ENCODE data around the gene ESD. TPM values are rescaled to one million over a fixed set of nuclear protein-coding genes. Genes with fewer than 3 reads are reported as not detected.

The ESD gene
- total and polyA plus RNA-seq, 2 of the 13 experiments (the other 11 are each of a cell fraction or from before 2014, with no cell fraction given): 118 to 147 TPM

DNA sequence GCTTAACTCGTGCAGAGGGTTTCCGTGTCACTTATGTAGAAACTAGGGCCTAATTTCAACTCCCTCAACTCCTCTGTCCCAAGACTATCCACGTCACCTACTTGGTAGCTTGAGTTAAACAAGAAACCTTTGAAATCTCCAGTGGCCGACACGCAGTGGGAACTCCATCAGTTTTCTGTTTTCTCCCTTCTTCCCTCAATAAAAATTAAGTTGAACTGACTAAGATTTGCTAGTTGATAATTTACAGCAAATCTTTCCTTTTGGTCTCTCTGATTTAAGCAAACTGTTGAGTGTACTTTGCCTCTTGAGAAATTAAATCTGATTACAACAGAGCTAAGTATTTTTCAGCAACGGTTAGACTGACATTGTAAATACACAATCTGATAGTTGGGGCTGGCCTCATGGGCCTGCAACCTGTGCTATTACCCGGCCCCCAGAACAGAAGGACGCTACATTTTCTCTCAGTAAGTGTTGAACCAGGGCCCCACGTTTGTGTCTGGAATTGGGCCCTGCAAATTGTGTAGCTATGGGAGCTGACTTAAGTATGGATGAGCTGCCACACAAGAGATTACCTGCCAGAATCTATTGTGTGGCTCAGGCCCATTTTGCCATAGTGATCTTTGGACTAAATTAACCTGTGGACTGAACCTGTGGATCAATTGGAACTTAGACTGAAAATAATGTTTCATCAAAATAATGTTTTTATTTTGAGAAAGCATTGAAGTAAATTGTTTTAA lies 708 bp upstream of the ESD start (continued):
- TF ChIP-seq, protein P1, sequence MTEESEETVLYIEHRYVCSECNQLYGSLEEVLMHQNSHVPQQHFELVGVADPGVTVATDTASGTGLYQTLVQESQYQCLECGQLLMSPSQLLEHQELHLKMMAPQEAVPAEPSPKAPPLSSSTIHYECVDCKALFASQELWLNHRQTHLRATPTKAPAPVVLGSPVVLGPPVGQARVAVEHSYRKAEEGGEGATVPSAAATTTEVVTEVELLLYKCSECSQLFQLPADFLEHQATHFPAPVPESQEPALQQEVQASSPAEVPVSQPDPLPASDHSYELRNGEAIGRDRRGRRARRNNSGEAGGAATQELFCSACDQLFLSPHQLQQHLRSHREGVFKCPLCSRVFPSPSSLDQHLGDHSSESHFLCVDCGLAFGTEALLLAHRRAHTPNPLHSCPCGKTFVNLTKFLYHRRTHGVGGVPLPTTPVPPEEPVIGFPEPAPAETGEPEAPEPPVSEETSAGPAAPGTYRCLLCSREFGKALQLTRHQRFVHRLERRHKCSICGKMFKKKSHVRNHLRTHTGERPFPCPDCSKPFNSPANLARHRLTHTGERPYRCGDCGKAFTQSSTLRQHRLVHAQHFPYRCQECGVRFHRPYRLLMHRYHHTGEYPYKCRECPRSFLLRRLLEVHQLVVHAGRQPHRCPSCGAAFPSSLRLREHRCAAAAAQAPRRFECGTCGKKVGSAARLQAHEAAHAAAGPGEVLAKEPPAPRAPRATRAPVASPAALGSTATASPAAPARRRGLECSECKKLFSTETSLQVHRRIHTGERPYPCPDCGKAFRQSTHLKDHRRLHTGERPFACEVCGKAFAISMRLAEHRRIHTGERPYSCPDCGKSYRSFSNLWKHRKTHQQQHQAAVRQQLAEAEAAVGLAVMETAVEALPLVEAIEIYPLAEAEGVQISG (CRISPR knock-in tag; IDR thresholded peaks at IDR 0.05): no peak
- TF ChIP-seq POLR2A (IDR thresholded peaks at IDR 0.05; ENCODE audit: insufficient read depth in 1 of 2, low read depth in 2 of 2, low read length in 2 of 2) (no peak), NCOR1 (IDR thresholded peaks at IDR 0.05; ENCODE audit: borderline replicate concordance, low read length) (peak; percentile 61; the same call in 1 of the 2 replicates), EZH2 (conservative IDR thresholded peaks at IDR 0.05; ENCODE audit: low read depth, low read length) (no peak), ZSCAN20 (CRISPR knock-in tag; IDR thresholded peaks at IDR 0.05; ENCODE audit: borderline replicate concordance) (0 out of 2 replicates have a peak, but pooled peaks have one; percentile 24), SALL2 (CRISPR knock-in tag; IDR thresholded peaks at IDR 0.05) (no peak), ZNF34 (CRISPR knock-in tag; IDR thresholded peaks at IDR 0.05; ENCODE audit: borderline replicate concordance) (0 out of 2 replicates have a peak, but pooled peaks have one; percentile 57), CEBPG (CRISPR knock-in tag; IDR thresholded peaks at IDR 0.05) (0 out of 2 replicates have a peak, but pooled peaks have one; percentile 18), NFRKB (IDR thresholded peaks at IDR 0.05) (no peak), RFX5 (IDR thresholded peaks at IDR 0.05; ENCODE audit: low read depth, low read length) (no peak), TAF1 (CRISPR knock-in tag; IDR thresholded peaks at IDR 0.05) (no peak), CHD4 (IDR thresholded peaks at IDR 0.05; ENCODE audit: borderline replicate concordance, low read length) (no peak), SKI (IDR thresholded peaks at IDR 0.05; ENCODE audit: partially characterized antibody) (no peak), CCDC6 (CRISPR knock-in tag; IDR thresholded peaks at IDR 0.05) (no peak), HNF4G (IDR thresholded peaks at IDR 0.05; ENCODE audit: borderline replicate concordance, low read depth, low read length) (no peak), HNF4G (CRISPR knock-in tag; IDR thresholded peaks at IDR 0.05; ENCODE audit: borderline replicate concordance, low read depth) (no peak), CENPT (CRISPR knock-in tag; IDR thresholded peaks at IDR 0.05; ENCODE audit: low read depth) (no peak)
- TF ChIP-seq, protein P2, sequence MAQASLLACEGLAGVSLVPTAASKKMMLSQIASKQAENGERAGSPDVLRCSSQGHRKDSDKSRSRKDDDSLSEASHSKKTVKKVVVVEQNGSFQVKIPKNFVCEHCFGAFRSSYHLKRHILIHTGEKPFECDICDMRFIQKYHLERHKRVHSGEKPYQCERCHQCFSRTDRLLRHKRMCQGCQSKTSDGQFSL (CRISPR knock-in tag; IDR thresholded peaks at IDR 0.05): no peak
- TF ChIP-seq, protein P3, sequence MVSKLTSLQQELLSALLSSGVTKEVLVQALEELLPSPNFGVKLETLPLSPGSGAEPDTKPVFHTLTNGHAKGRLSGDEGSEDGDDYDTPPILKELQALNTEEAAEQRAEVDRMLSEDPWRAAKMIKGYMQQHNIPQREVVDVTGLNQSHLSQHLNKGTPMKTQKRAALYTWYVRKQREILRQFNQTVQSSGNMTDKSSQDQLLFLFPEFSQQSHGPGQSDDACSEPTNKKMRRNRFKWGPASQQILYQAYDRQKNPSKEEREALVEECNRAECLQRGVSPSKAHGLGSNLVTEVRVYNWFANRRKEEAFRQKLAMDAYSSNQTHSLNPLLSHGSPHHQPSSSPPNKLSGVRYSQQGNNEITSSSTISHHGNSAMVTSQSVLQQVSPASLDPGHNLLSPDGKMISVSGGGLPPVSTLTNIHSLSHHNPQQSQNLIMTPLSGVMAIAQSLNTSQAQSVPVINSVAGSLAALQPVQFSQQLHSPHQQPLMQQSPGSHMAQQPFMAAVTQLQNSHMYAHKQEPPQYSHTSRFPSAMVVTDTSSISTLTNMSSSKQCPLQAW (CRISPR knock-in tag; IDR thresholded peaks at IDR 0.05): no peak
- TF ChIP-seq, protein P4, sequence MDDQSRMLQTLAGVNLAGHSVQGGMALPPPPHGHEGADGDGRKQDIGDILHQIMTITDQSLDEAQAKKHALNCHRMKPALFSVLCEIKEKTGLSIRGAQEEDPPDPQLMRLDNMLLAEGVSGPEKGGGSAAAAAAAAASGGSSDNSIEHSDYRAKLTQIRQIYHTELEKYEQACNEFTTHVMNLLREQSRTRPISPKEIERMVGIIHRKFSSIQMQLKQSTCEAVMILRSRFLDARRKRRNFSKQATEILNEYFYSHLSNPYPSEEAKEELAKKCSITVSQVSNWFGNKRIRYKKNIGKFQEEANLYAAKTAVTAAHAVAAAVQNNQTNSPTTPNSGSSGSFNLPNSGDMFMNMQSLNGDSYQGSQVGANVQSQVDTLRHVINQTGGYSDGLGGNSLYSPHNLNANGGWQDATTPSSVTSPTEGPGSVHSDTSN (CRISPR knock-in tag; IDR thresholded peaks at IDR 0.05; ENCODE audit: borderline replicate concordance): 0 out of 2 replicates have a peak, but pooled peaks have one; percentile 33
